ENCODE data around the gene GPR142.

The GPR142 gene

GRCh38 chr17:74345433-74346241 is 21.7 kb upstream of the GPR142 start:
- DNase-seq (ENCODE audit: low spot score) = no peak

GRCh38 chr17:74347646-74348045 is 19.7 kb upstream of the GPR142 start:
- no peak for DNase-seq (ENCODE audit: low spot score)

GRCh38 chr17:74349120-74349519 is 18.2 kb upstream of the GPR142 start:
- no peak for DNase-seq (ENCODE audit: low spot score)

- DNase-seq (ENCODE audit: low spot score) = no peak
Measured at GRCh38 chr17:74350486-74350885, 16.8 kb upstream of the GPR142 start.

GRCh38 chr17:74351552-74352210 is 15.6 kb upstream of the GPR142 start:
- DNase-seq (ENCODE audit: low spot score) = no peak

- DNase-seq (ENCODE audit: low spot score) = no peak
Measured at GRCh38 chr17:74353446-74354060, 13.8 kb upstream of the GPR142 start.

GRCh38 chr17:74354123-74354522 is 13.2 kb upstream of the GPR142 start:
- DNase-seq (ENCODE audit: low spot score) = no peak

GRCh38 chr17:74354561-74354960 is 12.7 kb upstream of the GPR142 start:
- DNase-seq (ENCODE audit: low spot score) = no peak

GRCh38 chr17:74355065-74355464 is 12.2 kb upstream of the GPR142 start:
- DNase-seq (ENCODE audit: low spot score) = no peak

GRCh38 chr17:74356646-74357465 is 10.4 kb upstream of the GPR142 start:
- no peak for DNase-seq (ENCODE audit: low spot score)

- DNase-seq (ENCODE audit: low spot score) = no peak
Measured at GRCh38 chr17:74357466-74357809, 9.9 kb upstream of the GPR142 start.

GRCh38 chr17:74358697-74359096 is 8.6 kb upstream of the GPR142 start:
- DNase-seq (ENCODE audit: low spot score) = no peak

- DNase-seq (ENCODE audit: low spot score) = no peak
Measured at GRCh38 chr17:74359916-74360315, 7.4 kb upstream of the GPR142 start.

- DNase-seq (ENCODE audit: low spot score) = no peak
Measured at GRCh38 chr17:74360899-74361229, 6.4 kb upstream of the GPR142 start.

GRCh38 chr17:74361230-74362068 is 5.9 kb upstream of the GPR142 start, which contains the start of gene BTBD17:
Gene BTBD17, minus strand, starts transcription at chr17:74361868. Its CDS starts 49 bp downstream, at chr17:74361819.
- no peak for DNase-seq (ENCODE audit: low spot score)

GRCh38 chr17:74362069-74362405 is 5.3 kb upstream of the GPR142 start:
- DNase-seq (ENCODE audit: low spot score) = no peak

GRCh38 chr17:74362810-74363498 is 4.4 kb upstream of the GPR142 start:
- DNase-seq (ENCODE audit: low spot score) = no peak

GRCh38 chr17:74368341-74369081 is 1.2 kb downstream of the GPR142 start:
- no peak for DNase-seq (ENCODE audit: low spot score)

- no peak for DNase-seq (ENCODE audit: low spot score)
Measured at GRCh38 chr17:74369221-74369620, 1.9 kb downstream of the GPR142 start.
